Epithelial cell of esophagus (primary cell): ENCODE measurements around the gene ZNF536.

ENCODE experiments used
- DNase-seq: peaks from one replicate; pipeline ENCODE4 v3.0.0; 2010; ENCODE audit warnings: low read depth
- H3K4me3 ChIP-seq: 2 replicates; pipeline ENCODE4 v1.5.1; 2011; ENCODE audit warnings: mild to moderate bottlenecking, low read length, control low read depth
- TF ChIP-seq, protein P1 (sequence below): IDR thresholded peaks from 2 replicates; pipeline ENCODE4 v1.5.1; 2011; ENCODE audit warnings: low read depth, mild to moderate bottlenecking, low read length, control low read depth, inconsistent platforms; ENCODE audit not compliant: insufficient read depth; ENCODE audit errors: missing control alignments

ZNF536 gene

DNA sequence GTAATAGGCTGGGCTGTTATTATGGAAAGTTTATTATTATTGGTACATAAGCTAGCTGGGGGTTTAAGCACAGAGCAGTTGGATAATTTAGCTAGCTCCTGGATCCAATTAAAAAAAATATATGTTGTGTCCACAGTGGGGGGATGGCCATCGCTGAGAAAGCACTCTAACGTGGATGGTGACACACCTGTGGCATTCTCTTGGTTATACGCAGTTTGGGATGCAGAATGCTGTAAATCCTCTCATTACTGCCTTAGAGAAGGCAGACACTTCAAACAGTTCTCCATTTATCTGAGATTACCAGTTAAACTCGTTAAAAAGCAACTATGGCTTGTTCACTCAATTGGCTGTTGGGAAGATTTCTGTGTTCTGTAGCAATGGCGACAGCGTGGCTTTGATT is 2.4 kb upstream of the ZNF536 start:
- TF ChIP-seq, protein P1, sequence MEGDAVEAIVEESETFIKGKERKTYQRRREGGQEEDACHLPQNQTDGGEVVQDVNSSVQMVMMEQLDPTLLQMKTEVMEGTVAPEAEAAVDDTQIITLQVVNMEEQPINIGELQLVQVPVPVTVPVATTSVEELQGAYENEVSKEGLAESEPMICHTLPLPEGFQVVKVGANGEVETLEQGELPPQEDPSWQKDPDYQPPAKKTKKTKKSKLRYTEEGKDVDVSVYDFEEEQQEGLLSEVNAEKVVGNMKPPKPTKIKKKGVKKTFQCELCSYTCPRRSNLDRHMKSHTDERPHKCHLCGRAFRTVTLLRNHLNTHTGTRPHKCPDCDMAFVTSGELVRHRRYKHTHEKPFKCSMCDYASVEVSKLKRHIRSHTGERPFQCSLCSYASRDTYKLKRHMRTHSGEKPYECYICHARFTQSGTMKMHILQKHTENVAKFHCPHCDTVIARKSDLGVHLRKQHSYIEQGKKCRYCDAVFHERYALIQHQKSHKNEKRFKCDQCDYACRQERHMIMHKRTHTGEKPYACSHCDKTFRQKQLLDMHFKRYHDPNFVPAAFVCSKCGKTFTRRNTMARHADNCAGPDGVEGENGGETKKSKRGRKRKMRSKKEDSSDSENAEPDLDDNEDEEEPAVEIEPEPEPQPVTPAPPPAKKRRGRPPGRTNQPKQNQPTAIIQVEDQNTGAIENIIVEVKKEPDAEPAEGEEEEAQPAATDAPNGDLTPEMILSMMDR: no peak
- DNase-seq: no peak
- no peak overlapping the region for H3K4me3 ChIP-seq

DNA sequence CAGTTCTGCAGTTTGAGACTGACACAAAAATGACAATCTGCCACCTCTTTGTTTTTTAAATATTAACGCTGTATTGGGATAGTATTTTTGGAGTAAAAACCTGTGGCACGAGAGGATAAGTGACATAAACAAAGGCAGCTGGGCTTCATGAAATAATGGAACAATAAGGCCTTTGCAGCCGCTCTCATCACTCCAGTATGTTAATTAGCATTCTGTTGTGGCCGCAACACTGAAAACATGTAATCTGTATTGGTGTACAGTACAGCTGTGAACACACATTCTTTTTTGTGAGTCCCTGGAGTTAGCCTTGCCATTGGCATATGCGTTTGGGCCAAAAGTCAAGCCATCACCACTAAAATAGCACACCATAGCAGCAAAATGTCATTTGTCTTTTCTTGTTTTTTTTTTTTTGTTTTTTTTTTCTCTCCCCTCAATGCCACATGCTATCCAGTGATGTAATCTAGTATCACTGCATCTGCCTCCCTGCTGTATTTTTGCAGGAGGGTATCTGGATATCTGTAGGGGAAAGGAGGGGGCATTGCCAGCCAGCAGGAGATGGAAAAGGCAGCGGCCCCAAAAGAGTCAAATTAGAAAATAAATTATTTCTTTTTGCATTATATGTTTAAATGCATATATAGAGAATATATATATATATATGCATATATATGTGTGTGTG is 885 bp upstream of the ZNF536 start:
- DNase-seq: no peak
- no peak overlapping the region for H3K4me3 ChIP-seq
- TF ChIP-seq, protein P1: no peak

DNA sequence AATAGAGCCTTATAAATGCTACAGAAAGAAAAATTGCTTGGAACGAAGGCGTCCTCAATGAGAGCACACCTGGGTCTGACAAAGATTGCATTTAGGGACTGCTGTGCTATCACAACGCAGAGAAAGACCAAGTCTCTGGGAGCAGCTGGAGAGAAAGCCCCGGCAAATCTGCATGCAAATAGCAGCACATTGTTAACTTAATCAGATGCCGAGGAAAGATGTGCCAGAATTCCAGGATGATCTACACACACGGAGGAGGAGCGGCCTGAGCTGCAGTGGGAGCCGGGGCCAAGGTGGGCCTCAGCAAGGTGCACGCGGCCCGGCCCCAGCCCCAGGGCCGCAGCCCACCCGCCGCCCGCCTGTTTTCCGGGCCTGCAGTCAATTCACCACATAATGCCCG is 1.4 kb downstream of the ZNF536 start:
- TF ChIP-seq, protein P1: no peak
- no peak for DNase-seq
- H3K4me3 ChIP-seq: no peak overlapping the region

DNA sequence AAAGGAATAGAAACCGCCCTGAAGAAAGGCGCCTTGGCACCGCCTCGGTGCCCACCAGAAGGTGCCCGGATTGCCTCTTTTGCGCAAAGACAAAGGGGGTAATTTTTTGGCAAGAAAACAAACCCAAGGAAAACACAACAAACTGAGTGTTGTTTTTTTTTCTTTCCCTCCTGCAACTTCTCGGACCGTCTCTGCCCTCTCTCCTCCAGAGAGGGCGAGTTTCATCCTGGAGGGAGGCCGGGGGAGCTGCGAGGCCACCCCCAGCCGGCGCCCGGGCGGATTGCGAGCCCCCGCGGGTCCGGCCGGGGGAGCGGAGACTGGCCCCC is 2.3 kb downstream of the ZNF536 start:
- no peak overlapping the region for H3K4me3 ChIP-seq
- TF ChIP-seq, protein P1: no peak
- DNase-seq: no peak

DNA sequence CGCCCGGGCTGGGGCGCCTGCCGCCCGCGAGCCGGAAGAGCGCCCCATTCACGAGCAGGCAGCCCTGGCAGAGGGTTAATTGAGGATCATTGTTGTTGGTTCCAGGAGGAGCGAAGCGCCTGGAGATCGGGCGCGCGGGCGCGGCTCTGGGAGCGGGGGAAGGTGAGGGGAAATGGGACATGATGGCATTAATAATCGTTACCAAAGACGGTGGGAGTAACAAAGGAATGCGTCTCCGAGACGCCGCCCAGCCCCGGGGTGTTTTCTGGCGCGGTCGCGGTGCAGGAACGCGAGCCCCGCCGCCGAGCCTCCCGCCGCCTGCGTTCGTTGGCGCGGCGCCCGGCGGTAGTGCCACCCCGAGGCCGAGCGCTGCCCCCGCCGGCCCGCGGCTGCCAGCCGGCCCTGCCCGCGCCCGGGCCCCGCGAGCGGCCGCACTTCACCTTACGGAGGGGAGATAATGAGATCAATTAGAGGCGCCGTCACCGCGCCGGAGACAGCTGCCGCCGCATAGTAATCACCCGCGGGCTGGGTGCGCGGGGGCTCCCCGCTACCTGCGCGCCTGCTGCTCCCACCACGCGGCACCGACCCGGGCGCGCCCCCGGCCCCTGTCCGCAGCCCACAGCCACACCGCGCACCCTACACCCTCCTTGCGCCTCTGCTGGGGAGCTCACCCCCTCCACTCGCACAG is 2.8 kb downstream of the ZNF536 start:
- no peak overlapping the region for H3K4me3 ChIP-seq
- TF ChIP-seq, protein P1: no peak
- DNase-seq: no peak

DNA sequence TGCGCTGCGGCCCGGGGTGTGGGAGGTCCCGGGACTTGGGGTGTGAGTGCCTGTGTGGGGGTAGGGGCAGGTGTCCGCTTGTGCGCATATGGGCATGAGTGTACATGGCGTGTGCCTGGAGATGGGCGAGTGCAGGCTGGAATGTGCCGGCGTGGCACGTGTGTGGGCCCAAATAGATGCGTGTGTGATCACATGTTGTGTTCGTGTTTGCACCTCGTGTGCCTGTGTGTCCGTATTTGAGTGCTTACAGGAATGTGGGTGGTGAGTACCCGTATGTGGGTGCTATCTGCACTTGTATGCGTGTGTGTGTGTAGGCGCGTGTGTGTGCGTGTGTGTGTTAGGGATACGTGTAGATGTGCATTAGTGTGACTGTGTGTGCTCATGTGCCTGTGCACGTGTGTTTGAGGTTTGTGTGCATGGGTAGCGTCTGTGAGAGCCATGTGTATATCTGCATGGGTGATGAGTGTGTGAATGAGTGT is 3.4 kb downstream of the ZNF536 start:
- no peak for DNase-seq
- TF ChIP-seq, protein P1: no peak
- H3K4me3 ChIP-seq: no peak overlapping the region

DNA sequence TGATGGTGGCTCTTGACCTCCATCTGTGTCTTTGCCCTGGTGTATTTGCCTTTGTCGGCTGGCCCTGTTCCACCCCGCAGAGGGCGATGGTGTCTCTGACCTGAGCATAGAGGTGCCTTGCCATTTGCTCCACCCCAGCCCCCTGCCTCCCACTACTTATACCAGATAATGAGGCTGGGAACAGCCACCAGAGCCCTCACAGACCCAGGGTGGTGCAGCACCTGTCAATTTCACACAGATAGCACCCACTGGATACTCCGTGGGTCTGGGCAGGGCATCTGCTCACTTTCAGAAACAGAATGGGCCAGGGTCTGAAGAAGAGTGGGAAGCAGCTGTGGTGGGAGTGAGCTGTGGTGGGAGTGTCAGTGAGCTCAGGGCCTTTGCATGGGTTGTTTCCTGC is 4.1 kb downstream of the ZNF536 start:
- no peak overlapping the region for H3K4me3 ChIP-seq
- no peak for DNase-seq
- TF ChIP-seq, protein P1: no peak
